IMR-90 (cell line): ENCODE data around the gene ZBTB40.

Experiments used
- BHLHE40 ChIP-seq: fragments of 150-350 bp; IDR thresholded peaks from 2 replicates; pipeline ENCODE4 v1.6.1; 2016; ENCODE audit warnings: mild to moderate bottlenecking, low read depth, low read length
- CEBPB ChIP-seq: IDR thresholded peaks from 2 replicates; pipeline ENCODE4 v1.6.1; 2012; ENCODE audit warnings: low read depth, low read length, improper control_type of control experiment
- MXI1 ChIP-seq: IDR thresholded peaks from 2 replicates; pipeline ENCODE4 v1.6.1; 2012; ENCODE audit warnings: low read depth, mild to moderate bottlenecking, low read length, moderate library complexity, borderline replicate concordance
- POLR2A ChIP-seq: IDR thresholded peaks from 2 replicates; pipeline ENCODE4 v1.6.1; 2012; ENCODE audit warnings: mild to moderate bottlenecking, low read depth, low read length
- RAD21 ChIP-seq: IDR thresholded peaks from 2 replicates; pipeline ENCODE4 v1.6.1; 2012; ENCODE audit warnings: low read length, improper control_type of control experiment
- RCOR1 ChIP-seq: IDR thresholded peaks from 2 replicates; pipeline ENCODE4 v1.6.1; 2012; ENCODE audit warnings: mild to moderate bottlenecking, low read length, improper control_type of control experiment; ENCODE audit not compliant: insufficient replicate concordance
- RFX5 ChIP-seq: IDR thresholded peaks from 2 replicates; pipeline ENCODE4 v1.8.0; 2012; ENCODE audit warnings: low read depth, mild to moderate bottlenecking, low read length, moderate library complexity
- TF ChIP-seq, protein P1 (sequence below): conservative IDR thresholded peaks from 2 replicates; pipeline ENCODE4 v1.5.1; 2012; ENCODE audit warnings: mild to moderate bottlenecking, low read depth, low read length, improper control_type of control experiment
- TF ChIP-seq, protein P2 (sequence below): fragments of 150-350 bp; IDR thresholded peaks from 2 replicates; pipeline ENCODE4 v1.6.1; 2016; ENCODE audit warnings: low read depth, mild to moderate bottlenecking, low read length, moderate library complexity, borderline replicate concordance
- TF ChIP-seq, protein P3 (sequence below): fragments of 150-350 bp; IDR thresholded peaks from 2 replicates; pipeline ENCODE4 v1.6.1; 2017; ENCODE audit warnings: mild to moderate bottlenecking, antibody characterized with exemption, low read length, low read depth

DNA sequence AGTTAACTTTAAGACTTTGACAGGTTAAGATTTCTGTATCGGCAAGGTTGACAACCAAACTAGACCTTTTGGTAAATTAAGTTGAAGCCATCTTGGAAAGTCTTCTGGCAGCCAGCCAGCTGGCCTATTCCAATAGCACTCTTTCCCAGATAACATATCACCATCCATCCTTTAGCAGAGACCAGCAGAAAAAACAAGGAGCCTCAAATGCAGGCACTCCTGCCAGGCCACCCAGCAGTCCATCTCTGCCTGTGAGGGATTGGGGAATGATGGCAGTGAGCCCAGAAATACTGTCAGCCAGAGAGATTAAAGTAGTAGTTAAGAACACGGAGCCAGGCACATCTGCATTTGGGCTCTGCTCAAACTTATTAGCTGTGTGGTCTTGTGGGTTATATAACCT is 19.4 kb downstream of the ZBTB40 start:
- TF ChIP-seq BHLHE40 (no peak), POLR2A (no peak), CEBPB (no peak), RAD21 (no peak), MXI1 (no peak), RFX5 (no peak), RCOR1 (no peak)
- TF ChIP-seq, protein P1, sequence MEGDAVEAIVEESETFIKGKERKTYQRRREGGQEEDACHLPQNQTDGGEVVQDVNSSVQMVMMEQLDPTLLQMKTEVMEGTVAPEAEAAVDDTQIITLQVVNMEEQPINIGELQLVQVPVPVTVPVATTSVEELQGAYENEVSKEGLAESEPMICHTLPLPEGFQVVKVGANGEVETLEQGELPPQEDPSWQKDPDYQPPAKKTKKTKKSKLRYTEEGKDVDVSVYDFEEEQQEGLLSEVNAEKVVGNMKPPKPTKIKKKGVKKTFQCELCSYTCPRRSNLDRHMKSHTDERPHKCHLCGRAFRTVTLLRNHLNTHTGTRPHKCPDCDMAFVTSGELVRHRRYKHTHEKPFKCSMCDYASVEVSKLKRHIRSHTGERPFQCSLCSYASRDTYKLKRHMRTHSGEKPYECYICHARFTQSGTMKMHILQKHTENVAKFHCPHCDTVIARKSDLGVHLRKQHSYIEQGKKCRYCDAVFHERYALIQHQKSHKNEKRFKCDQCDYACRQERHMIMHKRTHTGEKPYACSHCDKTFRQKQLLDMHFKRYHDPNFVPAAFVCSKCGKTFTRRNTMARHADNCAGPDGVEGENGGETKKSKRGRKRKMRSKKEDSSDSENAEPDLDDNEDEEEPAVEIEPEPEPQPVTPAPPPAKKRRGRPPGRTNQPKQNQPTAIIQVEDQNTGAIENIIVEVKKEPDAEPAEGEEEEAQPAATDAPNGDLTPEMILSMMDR: no peak
- TF ChIP-seq, protein P2, sequence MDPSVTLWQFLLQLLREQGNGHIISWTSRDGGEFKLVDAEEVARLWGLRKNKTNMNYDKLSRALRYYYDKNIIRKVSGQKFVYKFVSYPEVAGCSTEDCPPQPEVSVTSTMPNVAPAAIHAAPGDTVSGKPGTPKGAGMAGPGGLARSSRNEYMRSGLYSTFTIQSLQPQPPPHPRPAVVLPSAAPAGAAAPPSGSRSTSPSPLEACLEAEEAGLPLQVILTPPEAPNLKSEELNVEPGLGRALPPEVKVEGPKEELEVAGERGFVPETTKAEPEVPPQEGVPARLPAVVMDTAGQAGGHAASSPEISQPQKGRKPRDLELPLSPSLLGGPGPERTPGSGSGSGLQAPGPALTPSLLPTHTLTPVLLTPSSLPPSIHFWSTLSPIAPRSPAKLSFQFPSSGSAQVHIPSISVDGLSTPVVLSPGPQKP: no peak
- TF ChIP-seq, protein P3, sequence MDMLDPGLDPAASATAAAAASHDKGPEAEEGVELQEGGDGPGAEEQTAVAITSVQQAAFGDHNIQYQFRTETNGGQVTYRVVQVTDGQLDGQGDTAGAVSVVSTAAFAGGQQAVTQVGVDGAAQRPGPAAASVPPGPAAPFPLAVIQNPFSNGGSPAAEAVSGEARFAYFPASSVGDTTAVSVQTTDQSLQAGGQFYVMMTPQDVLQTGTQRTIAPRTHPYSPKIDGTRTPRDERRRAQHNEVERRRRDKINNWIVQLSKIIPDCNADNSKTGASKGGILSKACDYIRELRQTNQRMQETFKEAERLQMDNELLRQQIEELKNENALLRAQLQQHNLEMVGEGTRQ: no peak
